Heart left ventricle (tissue), 13 donors: ENCODE data around the gene AIG1.

Experiments
- POLR2A ChIP-seq, 2 donors: fragments of 450-650 bp; IDR thresholded peaks; one replicate each; pipeline ENCODE4 v1.6.1; 2017; ENCODE audit warnings: antibody characterized with exemption in 2 of 2, mild to moderate bottlenecking in 2 of 2, moderate library complexity in 2 of 2
- TF ChIP-seq, protein P1 (sequence below), 12 donors: fragments of 200-600 bp; sonication (generic) in 4 of 12; IDR thresholded peaks; one replicate each; pipeline versions ENCODE4 v1.5.0 to v1.8.0; 2018 to 2022; ENCODE audit warnings: antibody characterized with exemption in 12 of 12, mild to moderate bottlenecking in 5 of 12
- donor health status: ischemic (EF 13 %, LVEDD 7.1; RV severe dilation, severe dysfunction).
- donor health status: DM: no; HTN: yes; CAD: no.
- donor health status: DM: no; HTN: no; CAD: no.
- donor health status: ischemic (EF 25% LVEDD 6.9; RV normal size, moderate dysfunction).
- donor health status: ischemic (EF 25% LVEDD 5.7; RV mildly dilated, moderate dysfunction).
- donor health status: ischemic (EF 35%, LVEDD 5.7; RV mildly dilated, moderate dysfunction).
- donor health status: nonischemic (EF 11% LVEDD 7.7; RV severe dilation, severe dysfunction).
- donor health status: DM: yes; HTN: yes; CAD: no.
- donor health status: PGD.
- donor health status: ischemic (EF 29% LVEDD 5.4; RV normal size, mild dysfunction).
- donor health status: nonischemic (EF 23%, LVEDD 6.1; RV moderate dilation, normal function).

DNA sequence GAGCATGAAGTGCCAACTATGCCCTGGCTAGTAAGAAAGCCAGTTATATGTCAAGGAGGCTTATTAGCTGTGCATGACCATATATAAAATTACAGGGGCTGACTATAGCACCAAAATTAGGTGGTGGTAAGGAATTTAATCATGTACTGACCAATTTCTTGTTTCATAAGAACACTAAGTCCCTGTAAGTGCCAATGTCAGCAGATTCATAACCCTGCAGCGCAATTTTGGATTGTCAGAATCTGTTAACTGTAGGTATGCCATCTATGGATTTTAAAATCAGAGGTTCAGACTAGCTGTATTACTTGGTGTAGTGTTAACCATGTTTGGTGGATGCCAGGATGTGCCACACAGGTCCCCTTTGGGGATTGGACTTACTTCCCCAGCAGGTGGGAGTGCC lies 207.8 kb downstream of the AIG1 start:
- TF ChIP-seq, protein P1, sequence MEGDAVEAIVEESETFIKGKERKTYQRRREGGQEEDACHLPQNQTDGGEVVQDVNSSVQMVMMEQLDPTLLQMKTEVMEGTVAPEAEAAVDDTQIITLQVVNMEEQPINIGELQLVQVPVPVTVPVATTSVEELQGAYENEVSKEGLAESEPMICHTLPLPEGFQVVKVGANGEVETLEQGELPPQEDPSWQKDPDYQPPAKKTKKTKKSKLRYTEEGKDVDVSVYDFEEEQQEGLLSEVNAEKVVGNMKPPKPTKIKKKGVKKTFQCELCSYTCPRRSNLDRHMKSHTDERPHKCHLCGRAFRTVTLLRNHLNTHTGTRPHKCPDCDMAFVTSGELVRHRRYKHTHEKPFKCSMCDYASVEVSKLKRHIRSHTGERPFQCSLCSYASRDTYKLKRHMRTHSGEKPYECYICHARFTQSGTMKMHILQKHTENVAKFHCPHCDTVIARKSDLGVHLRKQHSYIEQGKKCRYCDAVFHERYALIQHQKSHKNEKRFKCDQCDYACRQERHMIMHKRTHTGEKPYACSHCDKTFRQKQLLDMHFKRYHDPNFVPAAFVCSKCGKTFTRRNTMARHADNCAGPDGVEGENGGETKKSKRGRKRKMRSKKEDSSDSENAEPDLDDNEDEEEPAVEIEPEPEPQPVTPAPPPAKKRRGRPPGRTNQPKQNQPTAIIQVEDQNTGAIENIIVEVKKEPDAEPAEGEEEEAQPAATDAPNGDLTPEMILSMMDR (IDR thresholded peaks at IDR 0.05): no peak
- no peak for TF ChIP-seq POLR2A (IDR thresholded peaks at IDR 0.05)
